Ovary (tissue), 3 donors: Measurements from ENCODE around the gene PALD1.

Source experiments
- POLR2A ChIP-seq: fragments of 450-650 bp; IDR thresholded peaks from one replicate; pipeline ENCODE4 v1.6.1; 2017; ENCODE audit warnings: antibody characterized with exemption, mild to moderate bottlenecking, moderate library complexity
- TF ChIP-seq, protein P1 (sequence below), 3 donors: fragments of 450-650 bp in 2 of 3; fragments of 200-600 bp in 1 of 3; IDR thresholded peaks; one replicate each; pipeline versions ENCODE4 v1.5.1 to v1.8.0; 2016 to 2022; ENCODE audit warnings: antibody characterized with exemption in 3 of 3, mild to moderate bottlenecking in 1 of 3
- donor health status: DM: no; HTN: no; CAD: no.

- TF ChIP-seq, protein P1, sequence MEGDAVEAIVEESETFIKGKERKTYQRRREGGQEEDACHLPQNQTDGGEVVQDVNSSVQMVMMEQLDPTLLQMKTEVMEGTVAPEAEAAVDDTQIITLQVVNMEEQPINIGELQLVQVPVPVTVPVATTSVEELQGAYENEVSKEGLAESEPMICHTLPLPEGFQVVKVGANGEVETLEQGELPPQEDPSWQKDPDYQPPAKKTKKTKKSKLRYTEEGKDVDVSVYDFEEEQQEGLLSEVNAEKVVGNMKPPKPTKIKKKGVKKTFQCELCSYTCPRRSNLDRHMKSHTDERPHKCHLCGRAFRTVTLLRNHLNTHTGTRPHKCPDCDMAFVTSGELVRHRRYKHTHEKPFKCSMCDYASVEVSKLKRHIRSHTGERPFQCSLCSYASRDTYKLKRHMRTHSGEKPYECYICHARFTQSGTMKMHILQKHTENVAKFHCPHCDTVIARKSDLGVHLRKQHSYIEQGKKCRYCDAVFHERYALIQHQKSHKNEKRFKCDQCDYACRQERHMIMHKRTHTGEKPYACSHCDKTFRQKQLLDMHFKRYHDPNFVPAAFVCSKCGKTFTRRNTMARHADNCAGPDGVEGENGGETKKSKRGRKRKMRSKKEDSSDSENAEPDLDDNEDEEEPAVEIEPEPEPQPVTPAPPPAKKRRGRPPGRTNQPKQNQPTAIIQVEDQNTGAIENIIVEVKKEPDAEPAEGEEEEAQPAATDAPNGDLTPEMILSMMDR (IDR thresholded peaks at IDR 0.05) = no peak
- TF ChIP-seq POLR2A = no peak
These were observed 4.6 kb downstream of the PALD1 start for GRCh38 chr10:70482982-70483760.
